HL-60/S4 treated with retinoic acid at 250 ng/mL for 4 days and 3 days (cell line): ENCODE measurements around the gene LGI1.

Experiments
- in situ Hi-C: fragments of 300-500 bp; cut with MboI; formaldehyde crosslinking; loops from 2 replicates; pipeline ENCODE4 v1.7.0; 2022; ENCODE audit warnings: low sequenced_read_pairs

The LGI1 gene

DNA sequence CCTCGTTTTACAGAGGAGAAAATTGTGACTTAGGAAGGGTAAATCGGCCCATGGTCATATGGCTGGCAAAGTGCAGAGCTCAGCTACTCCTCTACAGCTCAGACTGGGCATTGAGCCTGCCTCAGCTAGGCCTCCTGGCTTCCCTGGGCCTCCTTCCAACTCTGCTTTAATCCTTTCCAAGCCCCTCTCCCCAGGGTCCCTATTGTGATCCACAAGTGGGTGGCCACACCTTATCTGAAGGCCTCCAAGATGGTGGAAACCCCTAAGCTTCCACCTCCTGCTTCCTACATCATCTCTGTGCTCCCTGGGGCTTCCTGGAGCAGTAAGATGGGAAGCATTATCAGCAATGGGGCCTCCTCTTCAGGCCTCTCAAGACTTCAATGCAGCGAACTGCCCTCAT lies 3.0 kb upstream of the LGI1 start:
- in situ Hi-C loops = no loop called here

DNA sequence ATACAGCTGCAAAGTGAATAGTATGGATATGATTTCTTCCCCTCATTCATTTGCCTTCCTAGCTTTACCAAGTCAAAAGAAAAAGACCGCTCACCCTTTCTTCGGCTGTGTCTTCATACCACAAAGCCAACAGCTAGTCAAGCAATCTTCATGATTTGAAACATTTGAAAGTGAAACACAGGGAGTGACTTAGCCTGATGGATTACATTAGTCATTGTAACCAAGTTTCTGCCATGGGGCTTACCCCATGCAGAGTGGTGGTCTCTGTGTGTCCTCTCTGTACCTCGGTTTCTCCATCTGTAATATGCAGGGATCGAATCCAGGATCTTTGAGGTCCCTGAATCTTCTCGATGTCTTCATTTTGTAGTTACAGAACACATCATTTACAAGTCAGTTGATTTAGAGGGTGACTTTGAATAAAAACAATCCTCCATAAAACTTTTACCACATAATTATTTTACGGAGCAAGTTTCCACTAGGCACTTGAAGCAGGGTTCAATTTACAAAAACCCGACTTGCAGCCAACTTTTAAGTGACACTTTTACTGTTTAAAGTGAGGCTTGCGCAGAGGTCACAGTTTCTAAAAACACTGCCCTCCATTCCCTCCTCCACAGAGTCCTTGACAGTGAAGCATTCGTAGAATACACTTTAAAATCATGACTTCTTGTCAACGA lies 2.2 kb upstream of the LGI1 start:
- in situ Hi-C loops = no loop called here

DNA sequence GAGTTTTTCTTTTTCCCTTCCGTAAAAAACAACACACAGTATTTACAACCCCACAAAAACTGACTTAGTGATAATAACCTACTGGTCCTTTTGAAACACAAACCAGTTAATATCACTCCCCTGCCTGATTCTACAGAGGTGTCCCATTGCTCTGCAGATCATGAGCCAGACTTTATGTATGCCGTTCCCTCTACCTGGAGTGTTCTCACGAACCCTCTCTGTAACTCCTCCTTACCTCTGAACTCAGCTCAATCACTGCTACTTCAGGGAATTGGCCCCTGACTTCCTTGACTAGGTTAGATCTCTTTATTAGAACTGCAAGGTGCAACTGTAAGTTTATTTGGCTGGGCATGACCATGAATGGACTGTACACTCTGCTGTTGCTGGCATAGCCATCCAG lies 1.6 kb upstream of the LGI1 start:
- in situ Hi-C loops = no loop called here

DNA sequence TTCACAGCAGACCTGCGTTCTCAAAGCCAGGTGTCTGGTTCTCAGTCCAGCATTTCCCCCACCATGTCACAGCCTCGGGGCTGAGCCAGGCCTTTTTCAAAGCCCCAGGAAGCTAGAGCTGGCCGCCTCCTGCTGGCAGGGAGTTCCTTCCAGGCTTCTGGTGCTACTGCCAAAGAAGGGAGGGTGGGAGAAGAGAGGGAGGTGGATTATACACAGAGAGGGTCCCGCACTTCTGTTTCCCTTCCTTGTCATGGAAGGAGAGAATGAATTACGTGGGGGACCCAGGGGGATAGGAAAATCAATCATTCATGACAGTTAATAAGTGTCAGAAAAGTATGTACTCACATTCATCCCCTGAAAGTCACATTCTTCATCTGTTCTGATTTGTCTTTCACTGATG lies 600 bp upstream of the LGI1 start:
- in situ Hi-C loops = no loop called here

DNA sequence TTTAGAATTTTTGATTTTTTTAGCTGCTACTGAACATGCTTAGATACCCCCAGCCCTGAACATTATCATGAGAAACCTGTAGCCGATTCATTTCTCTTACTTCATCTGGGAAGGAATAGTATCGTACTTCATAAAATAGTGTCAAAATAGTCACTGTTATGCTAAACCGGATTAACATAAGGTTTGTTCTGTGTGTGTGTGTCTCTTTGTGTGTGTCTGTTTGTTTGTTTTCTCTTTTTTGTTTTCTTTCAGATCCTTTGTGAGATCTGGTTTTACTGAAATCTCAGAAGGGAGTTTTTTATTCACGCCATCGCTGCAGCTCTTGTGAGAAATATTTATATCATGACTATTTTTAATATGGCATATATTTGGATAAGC lies 761 bp downstream of the LGI1 start:
- in situ Hi-C loops = no loop called here

GRCh38 chr10:93758891-93759410 lies 1.2 kb downstream of the LGI1 start:
- in situ Hi-C loops = no loop called here

DNA sequence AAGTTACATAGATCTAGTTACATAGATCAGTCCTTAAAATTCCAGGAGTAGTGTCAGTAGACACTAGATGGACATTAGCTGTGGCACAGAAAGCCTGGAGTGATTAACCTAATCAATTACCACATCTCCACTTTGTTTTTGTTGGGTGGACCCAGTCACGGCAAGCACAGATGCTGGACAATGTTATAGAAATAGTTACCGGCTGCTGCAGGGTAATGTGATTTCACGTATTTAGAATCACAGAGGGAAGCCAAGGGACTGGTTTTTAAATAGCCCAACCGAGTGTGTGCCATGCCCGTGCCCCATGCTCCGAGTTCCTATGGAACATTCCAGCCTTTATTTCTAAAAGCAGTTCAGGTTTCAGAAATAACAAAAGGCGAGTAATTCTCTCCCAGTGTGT lies 2.8 kb downstream of the LGI1 start:
- in situ Hi-C loops = no loop called here

GRCh38 chr10:93762979-93763391 lies 5.2 kb downstream of the LGI1 start:
- in situ Hi-C loops = no loop called here

DNA sequence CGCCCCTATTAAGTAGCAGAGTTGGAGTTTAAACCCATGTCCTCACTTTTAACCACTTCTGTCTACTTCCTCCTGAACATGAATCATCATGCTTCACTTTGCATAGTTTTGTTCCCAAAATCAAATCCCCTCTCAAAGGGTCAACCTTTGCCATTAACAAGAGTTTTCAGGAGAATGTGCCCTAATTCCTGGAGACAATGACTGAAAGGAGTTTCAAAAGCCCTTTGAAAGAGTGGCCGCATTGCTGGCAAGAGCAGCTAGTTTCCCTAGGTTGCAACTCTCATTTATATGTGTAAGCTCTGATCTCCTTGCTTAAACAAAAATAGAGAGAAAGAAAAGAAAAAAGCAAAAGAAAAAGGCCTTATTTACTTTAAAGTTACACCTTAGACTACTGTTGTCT lies 9.2 kb downstream of the LGI1 start:
- in situ Hi-C loops = no loop called here

DNA sequence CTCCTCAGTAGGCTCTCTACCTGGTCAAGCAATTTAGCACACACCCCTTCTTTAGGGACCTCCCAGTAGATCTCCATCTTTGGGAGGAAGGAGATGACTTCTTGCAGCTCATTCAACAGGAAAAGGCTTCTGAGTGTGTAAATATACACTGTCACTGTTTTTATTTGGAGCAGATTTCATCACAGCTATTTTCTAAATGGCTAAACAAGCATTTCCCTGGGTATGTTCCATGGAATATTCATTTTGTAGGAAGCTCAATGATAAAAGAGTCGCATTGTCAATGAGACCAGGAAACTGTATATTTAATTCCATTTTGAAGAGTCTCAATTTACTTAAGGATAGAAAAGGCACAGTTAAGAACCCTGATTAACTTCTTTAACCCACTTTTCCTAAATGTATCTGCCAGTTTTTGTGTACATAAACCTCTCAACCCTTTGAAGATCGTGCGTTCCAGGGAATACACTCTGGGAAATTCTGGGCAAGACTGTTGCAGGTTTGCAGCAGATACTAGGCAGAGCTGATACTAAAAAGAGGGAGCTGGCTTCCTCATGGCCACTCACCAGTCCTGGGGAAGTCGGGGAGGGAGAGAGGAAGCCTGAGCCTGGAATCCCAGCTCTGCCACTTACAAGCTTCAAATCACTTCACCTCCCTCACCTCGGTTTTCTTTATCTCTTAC lies 10.1 kb downstream of the LGI1 start:
- in situ Hi-C loops = no loop called here

DNA sequence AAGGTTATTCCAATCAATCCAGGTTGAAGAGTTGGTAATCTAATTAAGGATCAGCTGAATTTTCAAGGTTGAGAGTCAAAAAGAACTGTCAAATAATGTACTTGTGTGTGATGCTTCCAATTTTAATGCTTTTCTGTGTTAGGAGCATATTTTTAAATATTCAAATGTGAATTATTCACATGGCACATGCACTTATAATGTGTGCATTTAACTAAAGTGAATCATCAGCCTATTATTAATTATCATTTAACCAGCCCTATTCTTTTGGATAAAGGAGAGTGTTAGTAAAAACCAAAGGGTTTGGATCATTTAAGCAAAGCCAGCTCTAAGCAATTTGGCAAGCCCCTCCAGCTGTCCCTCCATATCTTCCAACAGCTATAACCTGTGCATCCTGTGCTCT lies 11.2 kb downstream of the LGI1 start:
- in situ Hi-C loops = no loop called here

GRCh38 chr10:93771354-93771753 lies 13.6 kb downstream of the LGI1 start:
- in situ Hi-C loops = no loop called here

DNA sequence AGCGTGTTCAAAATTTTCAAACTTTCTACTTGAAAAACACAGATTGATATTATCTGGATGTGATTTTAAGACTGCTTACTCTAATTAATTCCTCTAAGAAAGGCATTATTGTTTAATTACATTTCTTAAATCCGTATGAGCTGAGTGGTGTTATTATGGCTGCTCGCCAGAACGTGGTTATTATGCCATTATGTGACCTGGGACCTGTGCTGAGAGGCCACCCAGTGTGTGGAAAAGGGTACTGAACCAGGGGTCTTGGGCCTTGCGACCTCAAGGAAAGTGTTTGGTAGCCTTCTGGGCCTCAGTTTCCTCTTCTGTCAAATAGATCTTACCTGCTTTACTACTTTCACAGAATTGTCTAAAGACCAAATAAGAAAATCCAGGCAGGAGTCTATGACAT lies 15.4 kb downstream of the LGI1 start:
- in situ Hi-C loops = no loop called here

DNA sequence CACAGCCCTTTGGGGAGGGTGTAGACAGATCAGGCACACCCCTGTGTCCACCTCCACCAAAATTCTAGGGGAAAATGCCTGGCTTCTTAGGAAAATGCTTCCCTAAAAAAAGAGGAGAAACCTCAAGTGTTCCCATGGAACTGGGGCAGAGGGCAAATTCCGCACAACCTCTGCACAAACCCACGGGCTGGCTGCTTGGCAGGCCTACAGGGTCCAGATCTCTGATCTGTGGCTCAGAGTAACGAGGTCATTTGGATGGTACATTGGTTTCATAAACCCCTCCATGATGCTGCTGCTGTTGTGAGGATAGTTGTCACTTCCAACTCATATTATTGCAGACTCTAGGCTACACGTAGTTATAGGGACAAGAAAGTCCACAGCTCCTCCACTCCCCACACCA lies 16.0 kb downstream of the LGI1 start:
- in situ Hi-C loops = no loop called here

DNA sequence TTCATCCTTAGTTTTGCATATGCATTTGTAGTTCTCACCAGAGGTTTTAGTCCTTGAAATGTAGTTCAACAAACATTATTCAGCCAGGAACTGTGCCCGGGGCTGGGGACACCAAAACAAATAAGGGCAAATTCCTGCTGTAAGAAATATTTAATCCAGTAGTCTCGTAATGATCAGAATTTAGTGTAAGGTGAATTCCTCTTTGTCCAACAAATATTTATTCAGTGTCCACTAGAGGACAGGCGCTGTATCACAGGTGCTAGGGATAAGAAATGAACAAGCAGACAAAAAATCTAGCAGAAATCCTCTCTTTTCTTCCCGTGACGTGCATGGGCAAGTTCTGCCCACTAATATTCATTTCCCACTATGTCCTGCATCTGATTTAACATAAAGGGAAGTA lies 17.6 kb downstream of the LGI1 start:
- in situ Hi-C loops = no loop called here

DNA sequence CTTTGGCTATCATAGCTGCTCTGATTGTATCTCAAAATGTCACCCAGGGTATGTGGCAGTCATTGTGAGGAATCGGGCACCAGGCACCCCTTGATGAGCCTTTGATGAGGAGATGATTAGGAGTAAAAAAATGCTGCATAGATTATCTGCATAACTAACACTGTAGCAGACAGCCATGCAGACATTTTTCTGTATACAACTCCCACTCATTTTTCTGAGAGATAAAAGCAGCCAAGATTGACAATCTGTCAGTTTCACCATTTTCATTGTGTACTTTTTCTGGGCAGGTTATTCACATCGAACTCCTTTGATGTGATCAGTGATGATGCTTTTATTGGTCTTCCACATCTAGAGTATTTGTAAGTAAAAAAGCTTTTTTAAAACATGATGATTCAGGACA lies 19.4 kb downstream of the LGI1 start:
- in situ Hi-C loops = no loop called here

- in situ Hi-C loops = no loop called here
Measured at GRCh38 chr10:93784059-93784458, 26.3 kb downstream of the LGI1 start.

- in situ Hi-C loops = no loop called here
Measured at GRCh38 chr10:93788413-93789208, 30.9 kb downstream of the LGI1 start.

DNA sequence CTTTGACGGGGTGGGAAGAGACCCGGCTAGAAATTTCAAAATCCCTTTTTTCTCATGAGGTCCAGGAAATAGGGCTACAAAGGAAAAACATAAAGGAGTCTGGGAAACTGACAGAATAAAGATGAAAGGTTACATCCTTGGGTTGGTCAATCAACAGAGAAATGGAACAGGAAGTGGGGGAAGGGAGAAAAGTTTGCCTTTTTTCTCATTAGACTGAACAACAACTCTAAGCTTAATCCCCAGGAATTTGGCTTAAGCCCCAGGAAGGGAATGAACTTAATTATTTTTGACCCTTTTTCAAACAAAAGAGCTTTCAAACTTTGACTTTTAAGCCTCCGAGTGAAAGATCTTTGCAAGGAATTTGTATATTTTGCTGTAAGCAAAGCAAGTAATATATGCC lies 32.7 kb downstream of the LGI1 start:
- in situ Hi-C loops = no loop called here

GRCh38 chr10:93796167-93796566 lies 38.4 kb downstream of the LGI1 start:
- in situ Hi-C loops = no loop called here

- in situ Hi-C loops = no loop called here
Measured at GRCh38 chr10:93797825-93798224, 40.1 kb downstream of the LGI1 start.

- in situ Hi-C loops = no loop called here
Measured at GRCh38 chr10:93799155-93799708, 41.5 kb downstream of the LGI1 start.
